Left colon (tissue), 2 donors: ENCODE data around the gene GLDN. TPM values are rescaled to one million over a fixed set of nuclear protein-coding genes. Genes with fewer than 3 reads are reported as not detected.
A peak's percentile ranks its signal among the peaks of the same experiment; 100 is the strongest.

Experiments
- ATAC-seq: fragments of 200-7000 bp; cut with Tn5 transposase; one replicate; pipeline ENCODE4 v1.9.1; 2020; ENCODE audit warnings: mild to moderate bottlenecking, moderate library complexity
- DNase-seq, 2 donors: peaks; one replicate each; pipeline ENCODE4 v3.0.0-alpha.2; 2020
- intact Hi-C, 2 donors: fragments of 100-400 bp; cut with DNase I in 1 of 2; cut with micrococcal nuclease in 1 of 2; formaldehyde crosslinking; loops; one replicate each; pipeline versions ENCODE4 v1.11.2 to v1.14.0; 2022; cut with DNase I, micrococcal nuclease
- total RNA-seq, 2 donors: library from RNA; stranded (reverse); fragmentation: NEBNext Ultra II Directional; extraction: Animal tissue kit (Norgen Biotek cat#: 25700); gene quantifications; one replicate each; pipeline ENCODE4 v1.2.1, GENCODE V29; 2021
- donor health status: DM: no; HTN: no; CAD: no.
- donor health status: DM: yes; HTN: yes; CAD: no.

Gene GLDN
- total RNA-seq, 2 donors from 2014 or later = 3.2 to 21.5 TPM

GRCh38 chr15:51378406-51378805 lies 37.0 kb downstream of the GLDN start:
- DNase-seq (no peak), ATAC-seq (no peak)
- intact Hi-C loops = no loop called here

GRCh38 chr15:51379390-51379789 lies 37.9 kb downstream of the GLDN start:
- ATAC-seq (no peak), DNase-seq (no peak)
- intact Hi-C loops = no loop called here

- intact Hi-C loops = loop anchor here in 1 of 2 donors (5.0 to 10.0 kb wide), 2 partner anchors 94 to 216 kb away; no protein-coding TSS in a partner anchor
- ATAC-seq (peak; percentile 93), DNase-seq (peak; percentile 43 to 46)
These were observed 39.7 kb downstream of the GLDN start for GRCh38 chr15:51380999-51381806.

- intact Hi-C loops = loop anchor here in 1 of 2 donors (5.0 to 10.0 kb wide), 2 partner anchors 95 to 218 kb away; no protein-coding TSS in a partner anchor
- peak; percentile 42 for ATAC-seq
- DNase-seq = peak in 1 of 2 donors; percentile 20
These were observed 41.3 kb downstream of the GLDN start for GRCh38 chr15:51382787-51383186.

- intact Hi-C loops = loop anchor here in 1 of 2 donors (10.0 kb wide), 1 partner anchor 221 kb away; no protein-coding TSS in a partner anchor
- DNase-seq (no peak), ATAC-seq (no peak)
These were observed 44.6 kb downstream of the GLDN start for GRCh38 chr15:51386029-51386428.

- intact Hi-C loops = loop anchor here in 1 of 2 donors (10.0 kb wide), 1 partner anchor 222 kb away; no protein-coding TSS in a partner anchor
- ATAC-seq = no peak
- DNase-seq = no peak
These were observed 45.0 kb downstream of the GLDN start for GRCh38 chr15:51386486-51386885.

- ATAC-seq = peak; percentile 54
- DNase-seq = no peak
- intact Hi-C loops = loop anchor here in 1 of 2 donors (10.0 kb wide), 1 partner anchor 222 kb away; no protein-coding TSS in a partner anchor
These were observed 45.7 kb downstream of the GLDN start for GRCh38 chr15:51386960-51387698.

GRCh38 chr15:51387699-51388041 lies 46.2 kb downstream of the GLDN start:
- DNase-seq = no peak
- intact Hi-C loops = loop anchor here in 1 of 2 donors (10.0 kb wide), 1 partner anchor 223 kb away; no protein-coding TSS in a partner anchor
- peak; percentile 85 for ATAC-seq

- ATAC-seq = no peak
- DNase-seq = no peak
- intact Hi-C loops = loop anchor here in 1 of 2 donors (10.0 kb wide), 1 partner anchor 224 kb away; no protein-coding TSS in a partner anchor
These were observed 47.3 kb downstream of the GLDN start for GRCh38 chr15:51388726-51389125.

GRCh38 chr15:51390241-51390965 lies 48.9 kb downstream of the GLDN start:
- intact Hi-C loops = no loop called here
- ATAC-seq (no peak), DNase-seq (no peak)

GRCh38 chr15:51390966-51391422 lies 49.5 kb downstream of the GLDN start:
- intact Hi-C loops = no loop called here
- ATAC-seq (no peak), DNase-seq (no peak)

- DNase-seq = no peak
- intact Hi-C loops = no loop called here
- ATAC-seq = no peak
These were observed 55.5 kb downstream of the GLDN start for GRCh38 chr15:51396921-51397320.

GRCh38 chr15:51398626-51399025 lies 57.2 kb downstream of the GLDN start:
- ATAC-seq = no peak
- no peak for DNase-seq
- intact Hi-C loops = no loop called here

GRCh38 chr15:51401051-51401780 lies 59.8 kb downstream of the GLDN start:
- intact Hi-C loops = no loop called here
- no peak for ATAC-seq
- no peak for DNase-seq

GRCh38 chr15:51401872-51402517 lies 60.5 kb downstream of the GLDN start:
- ATAC-seq = peak; percentile 32
- DNase-seq = peak in 1 of 2 donors; percentile 33
- intact Hi-C loops = no loop called here

- DNase-seq (no peak), ATAC-seq (peak; percentile 56)
- intact Hi-C loops = no loop called here
These were observed 61.8 kb downstream of the GLDN start for GRCh38 chr15:51403072-51403878.
